HepG2 (cell line): ENCODE data around the gene EIF1AD. TPM values are rescaled to one million over a fixed set of nuclear protein-coding genes. Genes with fewer than 3 reads are reported as not detected.
A peak's percentile ranks its signal among the peaks of the same experiment; 100 is the strongest.

Experiments
- GPN1 ChIP-seq: sonication (generic); formaldehyde crosslinking; IDR thresholded peaks from 2 replicates; pipeline ENCODE4 v1.5.1; 2020; ENCODE audit warnings: missing genetic modification reagents, borderline replicate concordance
- GRHL1 ChIP-seq: sonication (generic); formaldehyde crosslinking; conservative IDR thresholded peaks from 2 replicates; pipeline ENCODE4 v1.8.0; 2022; ENCODE audit warnings: missing genetic modification reagents
- HNF4A ChIP-seq: sonication (generic); formaldehyde crosslinking; IDR thresholded peaks from 2 replicates; pipeline ENCODE4 v1.4.0; 2020; ENCODE audit warnings: missing genetic modification reagents
- HOXA9 ChIP-seq: sonication (generic); formaldehyde crosslinking; IDR thresholded peaks from 2 replicates; pipeline ENCODE4 v1.8.1; 2022; ENCODE audit warnings: missing genetic modification reagents, mild to moderate bottlenecking, moderate library complexity, borderline replicate concordance
- ISX ChIP-seq: sonication (generic); formaldehyde crosslinking; conservative IDR thresholded peaks from 2 replicates; pipeline ENCODE4 v1.5.0; 2020; ENCODE audit warnings: missing genetic modification reagents
- NR2F6 ChIP-seq, 2 experiments: IDR thresholded peaks; 2 replicates each; pipeline ENCODE4 v1.6.1; 2016; ENCODE audit warnings: antibody characterized with exemption in 1 of 2, mild to moderate bottlenecking in 1 of 2
- RERE ChIP-seq: IDR thresholded peaks from 2 replicates; pipeline ENCODE4 v1.6.1; 2016; ENCODE audit warnings: low read depth, missing genetic modification reagents, missing compliant biosample characterization
- SMAD1 ChIP-seq: sonication (generic); formaldehyde crosslinking; IDR thresholded peaks from 2 replicates; pipeline ENCODE4 v1.4.0; 2020; ENCODE audit warnings: missing genetic modification reagents, low read depth, mild to moderate bottlenecking, borderline replicate concordance
- TAF15 ChIP-seq: fragments of 200-400 bp; formaldehyde crosslinking; IDR thresholded peaks from one replicate; pipeline ENCODE4 v1.6.1; 2018; ENCODE audit warnings: mild to moderate bottlenecking, low read depth, low read length; ENCODE audit not compliant: poor library complexity, severe bottlenecking
- TSC22D2 ChIP-seq: sonication (generic); formaldehyde crosslinking; IDR thresholded peaks from 2 replicates; pipeline ENCODE4 v1.5.1; 2020; ENCODE audit warnings: missing genetic modification reagents, mild to moderate bottlenecking, borderline replicate concordance
- ZFX ChIP-seq: sonication (generic); formaldehyde crosslinking; IDR thresholded peaks from 2 replicates; pipeline ENCODE4 v1.4.0; 2020; ENCODE audit warnings: mild to moderate bottlenecking, low read depth, missing genetic modification reagents, moderate library complexity
- ZNF441 ChIP-seq: sonication (generic); formaldehyde crosslinking; IDR thresholded peaks from 2 replicates; pipeline ENCODE4 v1.7.0; 2021; ENCODE audit warnings: missing genetic modification reagents, borderline replicate concordance
- polyA plus RNA-seq, 8 experiments: library from polyadenylated mRNA; depleted of rRNA in 3 of 8; stranded (reverse) in 7 of 8; unstranded in 1 of 8; fragments of >200 nt; fragmentation: Illumina TruSeq in 4 of 8; extraction: Trizol in 4 of 8; gene quantifications; 2 replicates each; pipeline versions ENCODE4 v1.2.1 to v1.2.3, GENCODE V29; 2011 to 2016; ENCODE audit warnings: low read depth in 4 of 8, missing spikeins in 1 of 8, mixed read lengths in 1 of 8; ENCODE audit not compliant: insufficient read depth in 1 of 8
- total RNA-seq, 5 experiments: library from RNA; depleted of rRNA; stranded (reverse); fragments of >200 nt; fragmentation: Illumina TruSeq; extraction: Trizol; gene quantifications; 2 replicates each; pipeline ENCODE4 v1.2.3, GENCODE V29; 2016; ENCODE audit warnings: low read depth in 1 of 5
- TF ChIP-seq, protein P1 (sequence below): sonication (generic); formaldehyde crosslinking; IDR thresholded peaks from 2 replicates; pipeline ENCODE4 v1.4.0; 2020; ENCODE audit warnings: missing genetic modification reagents, mild to moderate bottlenecking, borderline replicate concordance

EIF1AD gene
- total and polyA plus RNA-seq, 2 of the 13 experiments (the other 11 are each of a cell fraction or from before 2014, with no cell fraction given): 18.2 to 30.8 TPM

DNA sequence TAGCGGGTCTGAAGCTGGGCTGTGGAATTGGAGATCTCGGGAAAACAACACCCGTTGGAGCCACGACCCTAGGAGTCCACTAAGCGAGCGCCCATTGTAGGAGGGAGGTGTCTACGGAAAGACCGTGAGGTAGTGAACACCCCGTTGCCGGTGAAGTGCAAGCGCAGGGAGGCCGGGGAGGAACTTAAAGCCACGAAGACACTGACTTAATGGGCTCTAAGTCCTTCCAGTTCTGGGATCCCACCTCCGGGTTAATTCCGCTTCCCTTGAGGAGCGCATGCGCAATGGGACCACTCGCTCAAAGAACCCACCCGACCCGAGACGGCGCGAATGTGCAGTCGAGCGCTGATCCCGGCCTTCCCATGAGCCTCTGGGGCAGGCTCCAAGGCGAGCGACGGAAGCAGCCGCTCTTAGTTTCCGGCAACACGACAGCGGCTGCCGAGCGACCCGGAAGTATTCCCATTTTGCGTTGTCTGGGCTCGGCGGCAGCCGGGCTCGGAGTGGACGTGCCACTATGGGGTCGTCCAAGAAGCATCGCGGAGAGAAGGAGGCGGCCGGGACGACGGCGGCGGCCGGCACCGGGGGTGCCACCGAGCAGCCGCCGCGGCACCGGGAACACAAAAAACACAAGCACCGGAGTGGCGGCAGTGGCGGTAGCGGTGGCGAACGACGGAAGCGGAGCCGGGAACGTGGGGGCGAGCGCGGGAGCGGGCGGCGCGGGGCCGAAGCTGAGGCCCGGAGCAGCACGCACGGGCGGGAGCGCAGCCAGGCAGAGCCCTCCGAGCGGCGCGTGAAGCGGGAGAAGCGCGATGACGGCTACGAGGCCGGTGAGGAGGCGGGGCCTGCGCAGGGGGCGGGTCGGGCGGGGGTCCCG, 40.5 kb downstream of the EIF1AD start, which contains the start of gene SART1 (continued):
- TF ChIP-seq RERE (CRISPR knock-in tag) (no peak), TAF15 (no peak), TSC22D2 (CRISPR knock-in tag) (no peak), GPN1 (CRISPR knock-in tag) (no peak), SMAD1 (no peak), ISX (CRISPR knock-in tag) (no peak; the same call in 1 of the 2 replicates), HNF4A (CRISPR knock-in tag) (no peak; the same call in 1 of the 2 replicates), HOXA9 (no peak), ZNF441 (peak; percentile 54), GRHL1 (CRISPR knock-in tag) (no peak), NR2F6 (IDR thresholded peaks at IDR 0.05) (no peak), NR2F6 (CRISPR knock-in tag; IDR thresholded peaks at IDR 0.05) (no peak), ZFX (CRISPR knock-in tag) (peak; percentile 95)
- TF ChIP-seq, protein P1, sequence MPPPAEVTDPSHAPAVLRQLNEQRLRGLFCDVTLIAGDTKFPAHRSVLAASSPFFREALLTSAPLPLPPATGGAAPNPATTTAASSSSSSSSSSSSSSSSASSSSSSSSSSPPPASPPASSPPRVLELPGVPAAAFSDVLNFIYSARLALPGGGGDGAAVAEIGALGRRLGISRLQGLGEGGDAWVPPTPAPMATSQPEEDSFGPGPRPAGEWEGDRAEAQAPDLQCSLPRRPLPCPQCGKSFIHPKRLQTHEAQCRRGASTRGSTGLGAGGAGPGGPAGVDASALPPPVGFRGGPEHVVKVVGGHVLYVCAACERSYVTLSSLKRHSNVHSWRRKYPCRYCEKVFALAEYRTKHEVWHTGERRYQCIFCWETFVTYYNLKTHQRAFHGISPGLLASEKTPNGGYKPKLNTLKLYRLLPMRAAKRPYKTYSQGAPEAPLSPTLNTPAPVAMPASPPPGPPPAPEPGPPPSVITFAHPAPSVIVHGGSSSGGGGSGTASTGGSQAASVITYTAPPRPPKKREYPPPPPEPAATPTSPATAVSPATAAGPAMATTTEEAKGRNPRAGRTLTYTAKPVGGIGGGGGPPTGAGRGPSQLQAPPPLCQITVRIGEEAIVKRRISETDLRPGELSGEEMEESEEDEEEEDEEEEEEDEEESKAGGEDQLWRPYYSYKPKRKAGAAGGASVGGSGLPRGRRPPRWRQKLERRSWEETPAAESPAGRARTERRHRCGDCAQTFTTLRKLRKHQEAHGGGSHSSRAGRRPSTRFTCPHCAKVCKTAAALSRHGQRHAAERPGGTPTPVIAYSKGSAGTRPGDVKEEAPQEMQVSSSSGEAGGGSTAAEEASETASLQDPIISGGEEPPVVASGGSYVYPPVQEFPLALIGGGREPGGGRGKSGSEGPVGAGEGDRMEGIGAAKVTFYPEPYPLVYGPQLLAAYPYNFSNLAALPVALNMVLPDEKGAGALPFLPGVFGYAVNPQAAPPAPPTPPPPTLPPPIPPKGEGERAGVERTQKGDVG (CRISPR knock-in tag): no peak
